ENCODE results near the gene SLC4A1AP. TPM values are rescaled to one million over a fixed set of nuclear protein-coding genes. Genes with fewer than 3 reads are reported as not detected.
A peak's percentile ranks its signal among the peaks of the same experiment; 100 is the strongest.

SLC4A1AP gene
- total and polyA plus RNA-seq, 2 of the 13 experiments (the other 11 are each of a cell fraction or from before 2014, with no cell fraction given): 15.3 to 44.6 TPM

DNA sequence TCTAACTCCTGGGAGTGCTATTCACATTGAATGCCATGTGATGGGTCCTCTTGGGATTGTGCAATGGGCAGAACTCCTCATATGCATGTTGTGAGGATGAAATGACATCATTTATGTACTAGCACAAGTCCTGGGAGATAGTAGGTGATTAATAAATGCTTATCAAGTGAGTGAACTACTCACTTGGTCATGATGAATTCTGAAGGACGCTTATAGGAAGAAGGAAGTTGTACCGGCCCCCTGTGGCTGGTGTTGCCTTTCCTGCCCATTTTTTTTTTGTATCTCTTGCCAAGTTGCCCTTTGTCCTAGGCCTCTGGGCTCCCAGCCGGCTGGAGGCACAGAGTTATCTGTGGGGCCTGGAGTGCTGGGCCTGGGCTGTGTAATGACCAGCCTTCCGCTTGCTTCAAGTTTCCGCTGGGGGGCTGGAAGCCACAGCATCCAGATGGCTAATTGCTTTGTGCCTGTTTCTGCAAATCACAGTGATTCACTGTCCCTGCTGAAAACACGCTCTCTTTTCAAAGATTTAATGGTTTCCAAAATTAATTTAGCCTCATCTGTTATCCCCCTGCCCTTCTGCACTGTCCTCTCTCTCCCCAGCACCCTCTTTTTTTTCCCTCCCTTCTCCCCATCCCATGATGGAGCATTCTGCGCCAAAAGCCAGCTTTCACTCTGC lies 74.1 kb downstream of the SLC4A1AP start (continued):
- no peak for TF ChIP-seq ZSCAN20 (CRISPR knock-in tag; IDR thresholded peaks at IDR 0.05; ENCODE audit: borderline replicate concordance)
- peak; percentile 50 for TF ChIP-seq YY1 (IDR thresholded peaks at IDR 0.05; ENCODE audit: insufficient read depth, insufficient replicate concordance, low read depth, low read length)
- peak; percentile 43 for TF ChIP-seq FOSL2 (CRISPR knock-in tag; IDR thresholded peaks at IDR 0.05)
- peak; percentile 75 for TF ChIP-seq FOXP4 (CRISPR knock-in tag; IDR thresholded peaks at IDR 0.05)
- no peak for TF ChIP-seq CBX1 (IDR thresholded peaks at IDR 0.05; ENCODE audit: low read depth)
- TF ChIP-seq ZNF549 (CRISPR knock-in tag; IDR thresholded peaks at IDR 0.05): no peak
- TF ChIP-seq ZNF772 (CRISPR knock-in tag; IDR thresholded peaks at IDR 0.05): peak; percentile 77; the same call in 1 of the 2 replicates
- peak; percentile 13; the same call in 1 of the 2 replicates for TF ChIP-seq FOXK2 (IDR thresholded peaks at IDR 0.05)
- peak; percentile 83; the same call in 1 of the 2 replicates for TF ChIP-seq ZNF543 (CRISPR knock-in tag; IDR thresholded peaks at IDR 0.05)
- TF ChIP-seq ZNF354B (CRISPR knock-in tag; IDR thresholded peaks at IDR 0.05): no peak
- TF ChIP-seq HDAC1 (CRISPR knock-in tag; IDR thresholded peaks at IDR 0.05): no peak; the same call in 1 of the 2 replicates
- no peak for TF ChIP-seq ZBTB38 (CRISPR knock-in tag; IDR thresholded peaks at IDR 0.05)
- TF ChIP-seq, protein P1, sequence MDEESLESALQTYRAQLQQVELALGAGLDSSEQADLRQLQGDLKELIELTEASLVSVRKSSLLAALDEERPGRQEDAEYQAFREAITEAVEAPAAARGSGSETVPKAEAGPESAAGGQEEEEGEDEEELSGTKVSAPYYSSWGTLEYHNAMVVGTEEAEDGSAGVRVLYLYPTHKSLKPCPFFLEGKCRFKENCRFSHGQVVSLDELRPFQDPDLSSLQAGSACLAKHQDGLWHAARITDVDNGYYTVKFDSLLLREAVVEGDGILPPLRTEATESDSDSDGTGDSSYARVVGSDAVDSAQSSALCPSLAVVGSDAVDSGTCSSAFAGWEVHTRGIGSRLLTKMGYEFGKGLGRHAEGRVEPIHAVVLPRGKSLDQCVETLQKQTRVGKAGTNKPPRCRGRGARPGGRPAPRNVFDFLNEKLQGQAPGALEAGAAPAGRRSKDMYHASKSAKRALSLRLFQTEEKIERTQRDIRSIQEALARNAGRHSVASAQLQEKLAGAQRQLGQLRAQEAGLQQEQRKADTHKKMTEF (CRISPR knock-in tag; IDR thresholded peaks at IDR 0.05): peak; percentile 68
- no peak for TF ChIP-seq TP53 (CRISPR knock-in tag; conservative IDR thresholded peaks at IDR 0.05)
- TF ChIP-seq ZNF616 (CRISPR knock-in tag; IDR thresholded peaks at IDR 0.05; ENCODE audit: low read depth): no peak
- no peak for TF ChIP-seq SMARCC2 (IDR thresholded peaks at IDR 0.05)
- TF ChIP-seq KIAA2018 (CRISPR knock-in tag; IDR thresholded peaks at IDR 0.05; ENCODE audit: borderline replicate concordance): no peak
- peak; percentile 16; the same call in 1 of the 2 replicates for TF ChIP-seq NFIC (IDR thresholded peaks at IDR 0.05; ENCODE audit: low read length)
- no peak for TF ChIP-seq KLF12 (CRISPR knock-in tag; IDR thresholded peaks at IDR 0.05; ENCODE audit: borderline replicate concordance)

All from HepG2 (cell line).